ENCODE data around the gene ATXN7.

DNA sequence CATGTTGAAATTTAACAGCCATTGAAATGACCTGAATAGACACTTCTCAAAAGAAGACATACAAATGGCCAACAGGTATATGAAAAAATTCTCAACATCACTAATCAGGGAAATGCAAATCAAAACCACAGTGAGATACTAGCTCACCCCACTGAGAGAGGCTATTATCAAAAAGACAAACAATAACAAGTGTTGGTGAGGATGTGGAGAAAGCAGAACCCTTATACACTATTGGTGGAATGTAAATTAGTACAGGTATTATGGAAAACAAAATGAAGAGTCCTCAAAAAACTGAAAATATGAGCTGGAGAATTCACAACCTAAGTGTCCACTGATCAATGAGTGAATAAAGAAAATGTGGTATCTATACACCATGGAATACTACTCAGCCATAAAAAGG, 21.5 kb upstream of the ATXN7 start:
- TF ChIP-seq TAF1 (IDR thresholded peaks at IDR 0.05; ENCODE audit: borderline replicate concordance, insufficient read depth, low read length) = no peak
- no peak for TF ChIP-seq POLR2AphosphoS5 (IDR thresholded peaks at IDR 0.05; ENCODE audit: low read depth, low read length)
- TF ChIP-seq REST (IDR thresholded peaks at IDR 0.05; ENCODE audit: insufficient read depth in 1 of 2, low read depth in 2 of 2, low read length in 2 of 2) = no peak
- TF ChIP-seq SIN3A (IDR thresholded peaks at IDR 0.05; ENCODE audit: borderline replicate concordance, insufficient read depth, low read length) = no peak
- no peak for TF ChIP-seq FOXP2 (optimal IDR thresholded peaks at IDR 0.05; ENCODE audit: borderline replicate concordance, extremely low read depth, extremely low read length, insufficient read depth)

All from PFSK-1 (cell line).